Bronchial epithelial cell (primary cell): ENCODE results near the gene ANGPT4. TPM values are rescaled to one million over a fixed set of nuclear protein-coding genes. Genes with fewer than 3 reads are reported as not detected.

Experiments
- DNase-seq: peaks from one replicate; pipeline ENCODE4 v3.0.0-alpha.2; 2010; ENCODE audit warnings: low read depth
- FAIRE-seq: peaks from 2 replicates; lab custom pipeline; 2011; peaks lifted over from hg19 to GRCh38; lab: Jason Lieb, UNC
- H3K27me3 ChIP-seq: 2 replicates; pipeline ENCODE4 v1.5.1; 2011; ENCODE audit warnings: low read length; ENCODE audit not compliant: control insufficient read depth, insufficient read depth
- H3K36me3 ChIP-seq: 2 replicates; pipeline ENCODE4 v1.5.1; 2011; ENCODE audit warnings: low read length; ENCODE audit not compliant: control insufficient read depth, insufficient read depth
- H3K4me3 ChIP-seq: 2 replicates; pipeline ENCODE4 v1.5.1; 2011; ENCODE audit warnings: mild to moderate bottlenecking, low read depth, low read length, control low read depth
- CTCF ChIP-seq: IDR thresholded peaks from 2 replicates; pipeline ENCODE4 v1.5.1; 2011; ENCODE audit warnings: mild to moderate bottlenecking, moderate library complexity, low read length, control low read depth, inconsistent platforms; ENCODE audit not compliant: insufficient read depth, severe bottlenecking
- total RNA-seq: library from RNA; depleted of rRNA; stranded (reverse); fragments of >200 nt; gene quantifications from 2 replicates; pipeline ENCODE4 v1.2.1, GENCODE V29; 2014

ANGPT4 gene
- total RNA-seq, result not detected in 2 replicates

GRCh38 chr20:916125-916799 lies at the start of gene ANGPT4:
Gene ANGPT4 (minus strand): TSS chr20:916334. CDS start chr20:916214, 120 bp downstream.
- no peak for DNase-seq
- FAIRE-seq, result no peak
- TF ChIP-seq CTCF, result no peak
- Histone ChIP-seq H3K36me3 (no peaks in the 10 kb centered on the region), H3K4me3 (no peak within 1 kb of the TSS), H3K27me3 (peaks cover 6% of the 10 kb centered on the region)

- TF ChIP-seq CTCF, result no peak
- Histone ChIP-seq H3K27me3 (no peaks in the 10 kb centered on the region), H3K4me3 (no peak overlapping the region), H3K36me3 (no peaks in the 10 kb centered on the region)
- DNase-seq, result no peak
- FAIRE-seq, result no peak
Observed at GRCh38 chr20:963795-964194, 47.7 kb upstream of the ANGPT4 start.

GRCh38 chr20:962683-963082 lies 46.5 kb upstream of the ANGPT4 start:
- Histone ChIP-seq H3K27me3 (peaks cover 1% of the 10 kb centered on the region), H3K4me3 (no peak overlapping the region), H3K36me3 (no peaks in the 10 kb centered on the region)
- no peak for TF ChIP-seq CTCF
- FAIRE-seq (peak; percentile 7), DNase-seq (no peak)

GRCh38 chr20:962223-962622 lies 46.1 kb upstream of the ANGPT4 start:
- Histone ChIP-seq H3K4me3 (no peak overlapping the region), H3K36me3 (no peaks in the 10 kb centered on the region), H3K27me3 (peaks cover 1% of the 10 kb centered on the region)
- TF ChIP-seq CTCF, result no peak
- DNase-seq, result no peak
- no peak for FAIRE-seq

- TF ChIP-seq CTCF, result no peak
- Histone ChIP-seq H3K4me3 (no peak overlapping the region), H3K36me3 (no peaks in the 10 kb centered on the region), H3K27me3 (peaks cover 1% of the 10 kb centered on the region)
- FAIRE-seq, result no peak
- DNase-seq, result no peak
Observed at GRCh38 chr20:961768-962167, 45.6 kb upstream of the ANGPT4 start.
